OCI-M2 (cell line): ENCODE data around the gene SPATC1L.
"Not testable (repeated sequence)": the region's sequence is repeated elsewhere in the genome, so short reads cannot be mapped to it uniquely, and the experiment has no call there.

Experiments
- DNase-seq: peaks from one replicate; lab custom pipeline; 2025; ENCODE audit not compliant: unreplicated experiment; lab: John Stamatoyannopoulos, UW

Gene SPATC1L

GRCh38 chr21:46151989-46152926 lies 32.0 kb downstream of the SPATC1L start:
- no peak for DNase-seq

- DNase-seq = no peak
Observed at GRCh38 chr21:46151261-46151988, 32.8 kb downstream of the SPATC1L start.

- DNase-seq = no peak
Observed at GRCh38 chr21:46150491-46151121, 33.7 kb downstream of the SPATC1L start.

GRCh38 chr21:46150073-46150472 lies 34.2 kb downstream of the SPATC1L start:
- no peak for DNase-seq

- DNase-seq = no peak
Observed at GRCh38 chr21:46149205-46149901, 34.9 kb downstream of the SPATC1L start.

- DNase-seq = no peak
Observed at GRCh38 chr21:46148106-46148505, 36.2 kb downstream of the SPATC1L start.

GRCh38 chr21:46147429-46147828 lies 36.8 kb downstream of the SPATC1L start:
- DNase-seq = not testable (repeated sequence)

GRCh38 chr21:46146856-46147255 lies 37.4 kb downstream of the SPATC1L start:
- no peak for DNase-seq

GRCh38 chr21:46145840-46146691 lies 38.2 kb downstream of the SPATC1L start:
- DNase-seq = no peak

GRCh38 chr21:46145159-46145839 lies 39.0 kb downstream of the SPATC1L start:
- DNase-seq = no peak

- DNase-seq = no peak
Observed at GRCh38 chr21:46144464-46145070, 39.7 kb downstream of the SPATC1L start.

GRCh38 chr21:46142582-46143473 lies 41.4 kb downstream of the SPATC1L start:
- no peak for DNase-seq

- no peak for DNase-seq
Observed at GRCh38 chr21:46141767-46142581, 42.3 kb downstream of the SPATC1L start.

- DNase-seq = not testable (repeated sequence)
Observed at GRCh38 chr21:46140352-46141003, 43.8 kb downstream of the SPATC1L start.

- no peak for DNase-seq
Observed at GRCh38 chr21:46139686-46140085, 44.6 kb downstream of the SPATC1L start.

- DNase-seq = no peak
Observed at GRCh38 chr21:46138383-46138970, 45.8 kb downstream of the SPATC1L start.
